A673 (cell line): ENCODE results near the gene CSKMT.

Experiments used
- CTCF ChIP-seq: fragments of 300-800, 200-600 bp; sonication (generic); conservative IDR thresholded peaks from 2 replicates; pipeline ENCODE4 v1.5.1; 2017; ENCODE audit warnings: low read depth, mild to moderate bottlenecking, antibody characterized with exemption, low read length, moderate library complexity, mixed read lengths
- EZH2 ChIP-seq: fragments of 200-600 bp; sonication (generic); IDR thresholded peaks from 2 replicates; pipeline ENCODE4 v1.6.1; 2017; ENCODE audit warnings: borderline replicate concordance, low read depth, mild to moderate bottlenecking, mixed read lengths, antibody characterized with exemption, low read length; ENCODE audit not compliant: poor library complexity, severe bottlenecking

GRCh38 chr11:62645671-62645945 lies 19.5 kb upstream of the CSKMT start:
- no peak for TF ChIP-seq CTCF
- TF ChIP-seq EZH2 = no peak
